Endodermal cell (in vitro differentiated cells): Measurements from ENCODE around the gene ICAM2. TPM values are rescaled to one million over a fixed set of nuclear protein-coding genes. Genes with fewer than 3 reads are reported as not detected.
"Not testable (repeated sequence)": the region's sequence is repeated elsewhere in the genome, so short reads cannot be mapped to it uniquely, and the experiment has no call there.

Experiments
- DNase-seq: peaks from one replicate; pipeline ENCODE4 v3.0.0-alpha.2; 2017
- H3K27ac ChIP-seq: 2 replicates; pipeline ENCODE4 v1.5.1; 2013; ENCODE audit warnings: mild to moderate bottlenecking, low read depth, low read length, moderate library complexity
- H3K27me3 ChIP-seq: 2 replicates; pipeline ENCODE4 v1.6.1; 2013; ENCODE audit warnings: mild to moderate bottlenecking, low read length, moderate library complexity; ENCODE audit not compliant: insufficient read depth, control insufficient read depth, poor library complexity, severe bottlenecking
- H3K36me3 ChIP-seq: 2 replicates; pipeline ENCODE4 v1.7.0; 2013; ENCODE audit warnings: mild to moderate bottlenecking, low read length, moderate library complexity; ENCODE audit not compliant: control insufficient read depth, insufficient read depth
- H3K4me1 ChIP-seq: one replicate; pipeline ENCODE4 v1.7.0; 2013; ENCODE audit warnings: low read length; ENCODE audit not compliant: control insufficient read depth, insufficient read depth
- H3K4me3 ChIP-seq: 2 replicates; pipeline ENCODE4 v1.5.1; 2013; ENCODE audit warnings: mild to moderate bottlenecking, low read length, moderate library complexity
- H3K9ac ChIP-seq: 2 replicates; pipeline ENCODE4 v1.6.1; 2013; ENCODE audit warnings: mild to moderate bottlenecking, low read length, moderate library complexity; ENCODE audit not compliant: poor library complexity, severe bottlenecking; ENCODE audit errors: extremely low read depth
- H3K9me3 ChIP-seq: 2 replicates; pipeline ENCODE4 v1.6.1; 2013; ENCODE audit warnings: mild to moderate bottlenecking, low read length, moderate library complexity; ENCODE audit not compliant: control insufficient read depth
- H3K27ac Mint-ChIP-seq: 2 replicates; pipeline ENCODE4 v1.8.0; 2020; ENCODE audit warnings: mixed read lengths
- H3K27me3 Mint-ChIP-seq: 2 replicates; pipeline ENCODE4 v1.8.0; 2021; ENCODE audit warnings: mild to moderate bottlenecking, mixed read lengths; ENCODE audit not compliant: insufficient read depth
- H3K36me3 Mint-ChIP-seq: 2 replicates; pipeline ENCODE4 v1.8.0; 2020; ENCODE audit warnings: low read depth, mixed read lengths
- H3K4me1 Mint-ChIP-seq: 2 replicates; pipeline ENCODE4 v1.8.0; 2020; ENCODE audit warnings: mixed read lengths
- H3K4me3 Mint-ChIP-seq: 2 replicates; pipeline ENCODE4 v1.8.0; 2020; ENCODE audit warnings: mild to moderate bottlenecking, moderate library complexity, mixed read lengths
- H3K9me3 Mint-ChIP-seq: 2 replicates; pipeline ENCODE4 v1.8.0; 2020; ENCODE audit warnings: mild to moderate bottlenecking, mixed read lengths
- WGBS, 2 experiments: methylation state at CpG; one replicate each; pipeline versions ENCODE4 v1.1.5 to v1.1.7; 2013; ENCODE audit warnings: missing lambda C conversion rate in 2 of 2, mixed read lengths in 1 of 2; ENCODE audit not compliant: insufficient coverage in 1 of 2, insufficient read length in 1 of 2; 5-methylcytosine and 5-hydroxymethylcytosine counted together
- total RNA-seq, 2 donors: library from RNA; stranded (reverse); fragmentation: NEBNext Ultra II Directional in 1 of 2; extraction: Animal tissue kit (Norgen Biotek cat#: 25700) in 1 of 2; gene quantifications; 2 replicates in 1 of 2; 3 replicates in 1 of 2; pipeline ENCODE4 v1.2.1, GENCODE V29; 2021
- TF ChIP-seq, protein P1 (sequence below): fragments of 200-600 bp; sonication (generic); conservative IDR thresholded peaks from 2 replicates; pipeline ENCODE4 v1.5.0; 2021; ENCODE audit warnings: antibody characterized with exemption, mild to moderate bottlenecking

ICAM2 gene
- total RNA-seq, 2 donors from 2014 or later: 0.75 TPM; not detected in 1

DNA sequence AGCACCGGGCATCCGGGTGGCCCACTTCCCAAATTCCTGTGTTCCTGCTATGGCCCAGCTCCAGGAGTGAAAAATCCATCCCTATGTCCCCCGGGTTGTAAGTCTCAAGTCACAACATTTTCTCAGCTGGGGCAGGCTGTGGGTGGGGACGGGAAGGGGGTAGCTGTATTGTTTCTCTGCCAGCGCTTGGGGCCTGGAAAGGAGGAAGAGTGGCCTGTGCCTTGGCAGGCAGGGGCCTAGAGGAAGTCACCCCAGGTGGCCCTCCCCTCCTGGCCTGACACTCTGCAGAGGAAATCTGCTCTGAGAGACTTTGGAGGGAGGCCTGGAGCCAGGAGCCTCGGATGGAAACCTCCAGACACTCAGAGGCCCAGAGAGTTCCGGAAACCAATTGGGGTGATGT, 37.1 kb downstream of the ICAM2 start:
- Mint-ChIP-seq H3K27ac (no peak overlapping the region), H3K4me1 (peaks cover 3% of the 10 kb centered on the region), H3K36me3 (peaks cover 1% of the 10 kb centered on the region), H3K27me3 (no peaks in the 10 kb centered on the region), H3K4me3 (no peak overlapping the region), H3K9me3 (peaks cover 19% of the 10 kb centered on the region)
- H3K27me3 ChIP-seq: no peaks in the 10 kb centered on the region
- TF ChIP-seq, protein P1, sequence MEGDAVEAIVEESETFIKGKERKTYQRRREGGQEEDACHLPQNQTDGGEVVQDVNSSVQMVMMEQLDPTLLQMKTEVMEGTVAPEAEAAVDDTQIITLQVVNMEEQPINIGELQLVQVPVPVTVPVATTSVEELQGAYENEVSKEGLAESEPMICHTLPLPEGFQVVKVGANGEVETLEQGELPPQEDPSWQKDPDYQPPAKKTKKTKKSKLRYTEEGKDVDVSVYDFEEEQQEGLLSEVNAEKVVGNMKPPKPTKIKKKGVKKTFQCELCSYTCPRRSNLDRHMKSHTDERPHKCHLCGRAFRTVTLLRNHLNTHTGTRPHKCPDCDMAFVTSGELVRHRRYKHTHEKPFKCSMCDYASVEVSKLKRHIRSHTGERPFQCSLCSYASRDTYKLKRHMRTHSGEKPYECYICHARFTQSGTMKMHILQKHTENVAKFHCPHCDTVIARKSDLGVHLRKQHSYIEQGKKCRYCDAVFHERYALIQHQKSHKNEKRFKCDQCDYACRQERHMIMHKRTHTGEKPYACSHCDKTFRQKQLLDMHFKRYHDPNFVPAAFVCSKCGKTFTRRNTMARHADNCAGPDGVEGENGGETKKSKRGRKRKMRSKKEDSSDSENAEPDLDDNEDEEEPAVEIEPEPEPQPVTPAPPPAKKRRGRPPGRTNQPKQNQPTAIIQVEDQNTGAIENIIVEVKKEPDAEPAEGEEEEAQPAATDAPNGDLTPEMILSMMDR: no peak
- no peaks in the 10 kb centered on the region for H3K4me1 ChIP-seq
- DNase-seq: no peak
- no peak overlapping the region for H3K9ac ChIP-seq
- 90 to 92% methylated on average over 5 to 7 of the region's 7 CpGs for WGBS, 2 experiments
- H3K36me3 ChIP-seq: no peaks in the 10 kb centered on the region
- H3K27ac ChIP-seq: no peak overlapping the region
- H3K9me3 ChIP-seq: no peaks in the 10 kb centered on the region
- H3K4me3 ChIP-seq: no peak overlapping the region

DNA sequence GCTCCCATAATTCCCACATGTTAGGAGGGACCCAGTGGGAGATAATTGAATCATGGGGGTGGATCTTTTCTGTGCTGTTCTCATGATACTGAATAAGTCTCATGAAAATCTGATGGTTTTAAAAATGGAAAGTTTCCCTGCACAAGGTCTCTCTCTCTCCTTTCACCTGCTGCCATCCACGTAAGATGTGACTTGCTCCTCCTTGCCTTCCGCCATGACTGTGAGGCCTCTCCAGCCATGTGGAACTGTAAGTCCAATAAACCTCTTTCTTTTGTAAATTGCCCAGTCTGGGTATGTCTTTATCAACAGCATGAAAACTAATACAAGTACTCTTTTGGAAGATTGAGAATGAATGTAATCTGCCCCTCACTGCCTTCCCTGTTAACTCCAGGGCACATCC, 37.8 kb downstream of the ICAM2 start:
- not testable (repeated sequence) for H3K36me3 ChIP-seq, H3K9ac ChIP-seq, H3K4me3 Mint-ChIP-seq, H3K36me3 Mint-ChIP-seq, H3K27me3 ChIP-seq, H3K27ac ChIP-seq, DNase-seq, H3K9me3 ChIP-seq, H3K4me3 ChIP-seq, H3K4me1 ChIP-seq, H3K27me3 Mint-ChIP-seq, H3K4me1 Mint-ChIP-seq, H3K27ac Mint-ChIP-seq
- WGBS, 2 experiments: 97 to 100% methylated on average over 2 of the region's 2 CpGs
- peaks cover 19% of the 10 kb centered on the region for H3K9me3 Mint-ChIP-seq

DNA sequence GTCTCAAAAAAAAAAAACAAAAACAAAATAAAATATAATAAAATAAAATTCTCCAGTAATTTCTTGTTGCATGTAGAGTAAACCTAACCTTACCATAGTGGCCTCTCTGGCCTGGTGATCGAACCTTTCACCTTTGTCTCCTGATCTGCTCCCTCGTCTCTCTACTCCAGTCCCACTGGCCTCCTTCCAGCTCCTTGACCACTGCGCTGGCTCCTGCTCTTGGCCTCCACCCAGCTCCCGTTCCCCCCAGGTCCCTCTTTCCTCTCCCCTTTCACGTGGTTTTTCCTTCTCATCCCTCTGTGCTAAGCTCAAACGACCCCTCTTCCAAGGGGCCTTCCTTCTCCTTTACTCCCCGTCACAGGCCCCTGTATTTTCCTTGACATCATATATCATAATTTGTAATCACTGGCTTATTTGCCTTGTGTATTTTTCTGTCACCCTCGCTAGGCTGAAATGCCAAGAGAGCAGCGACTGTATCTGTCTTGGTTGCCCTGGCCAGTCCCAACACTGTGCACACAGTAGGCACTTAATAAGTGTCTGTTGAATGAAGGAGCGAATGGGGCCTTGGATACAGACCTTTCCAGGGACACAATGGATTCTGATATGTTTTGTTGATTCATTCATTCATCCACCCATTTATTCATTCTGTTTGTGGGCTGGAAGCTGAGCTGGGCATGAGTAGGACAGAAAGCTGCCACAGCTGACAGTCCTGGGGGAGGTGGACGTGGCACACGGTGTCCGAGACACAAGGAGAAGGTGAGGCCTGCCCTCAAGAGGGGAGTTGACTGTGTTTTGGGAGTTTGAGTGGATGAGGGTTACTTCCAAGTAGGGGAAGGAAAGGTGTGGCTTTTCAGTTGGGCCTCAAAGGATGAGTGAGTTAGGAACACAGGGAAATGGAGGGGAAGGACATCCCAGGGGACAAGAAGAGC, 41.9 kb downstream of the ICAM2 start:
- TF ChIP-seq, protein P1: no peak
- DNase-seq: no peak
- Histone ChIP-seq H3K4me3 (no peak overlapping the region), H3K27ac (no peak overlapping the region), H3K4me1 (no peaks in the 10 kb centered on the region), H3K9ac (no peak overlapping the region), H3K36me3 (no peaks in the 10 kb centered on the region), H3K9me3 (no peaks in the 10 kb centered on the region), H3K27me3 (no peaks in the 10 kb centered on the region)
- 89 to 94% methylated on average over 9 to 13 of the region's 13 CpGs for WGBS, 2 experiments
- Mint-ChIP-seq H3K27ac (no peak overlapping the region), H3K9me3 (peaks cover 19% of the 10 kb centered on the region), H3K36me3 (peaks cover 1% of the 10 kb centered on the region), H3K27me3 (peaks cover 11% of the 10 kb centered on the region), H3K4me1 (peaks cover 7% of the 10 kb centered on the region), H3K4me3 (no peak overlapping the region)
